ENCODE measurements around the gene ACP3.
"Not testable (repeated sequence)": the region's sequence is repeated elsewhere in the genome, so short reads cannot be mapped to it uniquely, and the experiment has no call there.

The ACP3 gene, protein sequence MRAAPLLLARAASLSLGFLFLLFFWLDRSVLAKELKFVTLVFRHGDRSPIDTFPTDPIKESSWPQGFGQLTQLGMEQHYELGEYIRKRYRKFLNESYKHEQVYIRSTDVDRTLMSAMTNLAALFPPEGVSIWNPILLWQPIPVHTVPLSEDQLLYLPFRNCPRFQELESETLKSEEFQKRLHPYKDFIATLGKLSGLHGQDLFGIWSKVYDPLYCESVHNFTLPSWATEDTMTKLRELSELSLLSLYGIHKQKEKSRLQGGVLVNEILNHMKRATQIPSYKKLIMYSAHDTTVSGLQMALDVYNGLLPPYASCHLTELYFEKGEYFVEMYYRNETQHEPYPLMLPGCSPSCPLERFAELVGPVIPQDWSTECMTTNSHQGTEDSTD

GRCh38 chr3:132317229-132317948, at the start of gene ACP3:
Gene ACP3 (plus strand): TSS chr3:132317407. CDS start chr3:132317457, 50 bp downstream.
- peak; percentile 89 for DNase-seq

DNA sequence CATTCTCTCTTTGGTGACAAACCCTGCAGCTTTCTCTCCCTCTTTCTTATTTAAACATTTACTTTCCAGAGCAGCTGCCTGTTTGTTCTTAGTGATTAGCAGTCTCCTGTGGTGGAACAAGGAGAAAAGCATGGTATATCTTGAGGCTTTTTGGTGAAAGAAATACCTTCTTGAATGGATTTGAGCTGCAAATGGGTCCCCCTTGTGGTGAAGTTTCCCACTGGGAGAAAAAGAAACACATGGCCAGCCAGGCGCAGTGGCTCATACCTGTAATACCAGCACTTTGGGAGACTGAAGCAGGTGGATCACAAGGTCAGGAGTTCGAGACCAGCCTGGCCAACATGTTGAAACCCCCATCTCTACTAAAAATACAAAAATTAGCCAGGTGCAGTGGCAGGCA, 48.3 kb upstream of the ACP3 start:
- no peak for DNase-seq

DNA sequence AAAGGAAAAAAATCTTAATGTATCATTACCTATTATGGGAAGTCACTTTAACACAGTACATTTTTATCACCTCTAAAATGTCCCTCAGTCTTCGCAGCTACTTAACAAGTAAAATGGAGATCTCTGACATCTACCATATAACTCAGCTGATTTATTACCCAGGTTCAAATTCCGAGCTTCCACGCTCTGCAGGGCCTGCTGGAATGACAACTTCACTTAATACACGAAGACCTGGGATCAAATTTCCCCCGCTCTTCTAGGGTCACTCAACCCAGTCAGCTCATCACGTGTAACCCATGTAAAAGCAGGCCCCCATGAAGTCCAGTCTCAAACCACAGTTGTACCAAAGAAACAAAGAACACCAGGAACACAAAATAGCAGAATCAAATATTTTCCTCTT, 44.2 kb upstream of the ACP3 start:
- no peak for DNase-seq

GRCh38 chr3:132276228-132276906, 40.8 kb upstream of the ACP3 start:
- no peak for DNase-seq

DNA sequence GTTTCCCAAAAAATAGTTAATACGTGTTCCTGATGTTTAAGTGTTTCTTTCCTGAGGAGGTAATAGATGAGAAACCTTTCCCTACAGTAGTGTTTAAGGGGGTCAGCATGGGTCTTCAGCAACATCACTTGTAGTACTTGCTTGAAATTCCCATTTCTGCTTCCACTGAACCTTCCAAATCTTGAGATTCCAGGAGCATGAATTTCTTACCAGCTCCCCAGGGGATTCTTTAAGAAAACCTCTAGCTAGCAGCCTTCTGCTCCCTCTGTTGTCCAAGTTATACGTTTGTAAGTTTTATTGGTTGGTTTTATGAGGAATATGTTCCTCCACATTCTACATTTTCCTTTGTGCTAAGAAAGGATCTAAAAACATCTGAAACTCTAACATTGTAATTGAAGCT, 38.2 kb upstream of the ACP3 start:
- DNase-seq, result no peak

GRCh38 chr3:132283440-132283839, 33.8 kb upstream of the ACP3 start:
- peak; percentile 96 for DNase-seq

GRCh38 chr3:132283916-132284405, 33.2 kb upstream of the ACP3 start:
- DNase-seq, result no peak

- no peak for DNase-seq
These were observed 32.2 kb upstream of the ACP3 start for GRCh38 chr3:132284781-132285619.

DNA sequence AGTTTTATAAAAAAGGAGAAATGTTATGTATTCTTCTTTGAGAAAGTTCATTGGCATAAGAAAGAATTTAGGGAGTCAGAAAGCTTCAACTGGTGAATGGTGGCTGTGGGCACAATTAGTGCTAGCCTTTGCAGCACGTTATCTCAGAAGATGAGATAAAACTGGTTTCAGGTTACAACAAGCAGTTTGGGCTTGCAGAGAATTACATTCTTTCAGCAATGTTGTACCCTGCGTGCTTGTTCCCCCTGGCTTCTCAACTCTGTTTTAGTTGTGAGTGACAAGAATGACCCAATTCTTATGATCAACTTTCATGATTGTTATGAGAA, 31.6 kb upstream of the ACP3 start:
- no peak for DNase-seq

DNA sequence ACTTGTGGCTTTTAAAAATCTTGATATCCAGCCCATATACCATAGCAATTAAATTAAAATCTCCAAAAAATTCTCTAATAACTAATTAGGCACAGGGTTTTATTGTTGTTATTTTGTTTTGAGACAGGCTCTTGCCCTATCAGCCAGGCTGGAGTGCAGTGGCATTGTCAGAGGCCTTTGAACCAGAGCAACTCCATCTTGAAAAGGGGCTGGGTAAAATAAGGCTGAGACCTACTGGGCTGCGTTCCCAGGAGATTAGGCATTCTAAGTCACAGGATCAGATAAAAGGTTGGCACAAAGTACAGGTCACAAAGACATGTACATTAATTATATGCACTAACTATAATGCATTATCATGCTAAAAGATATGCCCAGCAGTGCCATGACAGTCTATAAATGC, 31.2 kb upstream of the ACP3 start:
- no peak for DNase-seq

GRCh38 chr3:132288357-132288756, 28.9 kb upstream of the ACP3 start:
- no peak for DNase-seq

GRCh38 chr3:132289316-132289715, 27.9 kb upstream of the ACP3 start:
- no peak for DNase-seq

GRCh38 chr3:132290833-132291232, 26.4 kb upstream of the ACP3 start:
- peak; percentile 61 for DNase-seq

DNA sequence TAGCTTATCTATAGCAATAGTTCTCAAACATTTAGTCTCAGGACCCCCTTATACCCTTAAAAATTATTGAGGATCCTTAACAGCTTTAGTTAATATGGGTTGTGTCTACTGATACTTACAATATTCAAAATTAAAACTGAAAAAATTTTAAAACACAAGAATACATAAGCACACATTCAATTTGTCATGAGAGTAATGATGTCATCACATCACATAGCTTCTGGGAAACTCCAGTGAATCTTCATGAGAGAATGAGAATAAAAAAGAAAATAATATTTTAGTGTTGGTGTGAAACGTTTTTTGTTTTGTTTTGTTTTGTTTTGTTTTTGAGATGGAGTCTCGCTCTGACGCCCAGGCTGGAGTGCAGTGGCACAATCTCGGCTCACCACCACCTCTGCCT, 25.2 kb upstream of the ACP3 start:
- no peak for DNase-seq

DNA sequence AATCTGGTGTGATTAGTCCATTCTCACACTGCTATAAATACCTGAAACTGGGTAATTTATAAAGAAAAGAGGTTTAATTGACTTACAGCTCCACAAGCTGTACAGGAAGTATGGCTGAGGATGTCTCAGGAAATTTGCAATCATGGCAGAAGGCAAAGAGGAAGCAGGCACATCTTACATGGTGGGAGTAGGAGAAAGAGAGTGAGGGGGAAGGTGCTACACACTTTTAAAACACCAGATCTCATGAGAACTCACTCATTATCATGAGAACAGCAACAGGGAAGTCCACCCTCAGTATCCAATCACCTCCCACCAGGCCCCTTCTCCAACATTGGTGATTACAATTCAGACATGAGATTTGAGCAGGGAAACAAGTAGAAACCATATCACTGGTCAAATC, 24.0 kb upstream of the ACP3 start:
- DNase-seq, result no peak

- no peak for DNase-seq
These were observed 22.3 kb upstream of the ACP3 start for GRCh38 chr3:132294906-132295305.

DNA sequence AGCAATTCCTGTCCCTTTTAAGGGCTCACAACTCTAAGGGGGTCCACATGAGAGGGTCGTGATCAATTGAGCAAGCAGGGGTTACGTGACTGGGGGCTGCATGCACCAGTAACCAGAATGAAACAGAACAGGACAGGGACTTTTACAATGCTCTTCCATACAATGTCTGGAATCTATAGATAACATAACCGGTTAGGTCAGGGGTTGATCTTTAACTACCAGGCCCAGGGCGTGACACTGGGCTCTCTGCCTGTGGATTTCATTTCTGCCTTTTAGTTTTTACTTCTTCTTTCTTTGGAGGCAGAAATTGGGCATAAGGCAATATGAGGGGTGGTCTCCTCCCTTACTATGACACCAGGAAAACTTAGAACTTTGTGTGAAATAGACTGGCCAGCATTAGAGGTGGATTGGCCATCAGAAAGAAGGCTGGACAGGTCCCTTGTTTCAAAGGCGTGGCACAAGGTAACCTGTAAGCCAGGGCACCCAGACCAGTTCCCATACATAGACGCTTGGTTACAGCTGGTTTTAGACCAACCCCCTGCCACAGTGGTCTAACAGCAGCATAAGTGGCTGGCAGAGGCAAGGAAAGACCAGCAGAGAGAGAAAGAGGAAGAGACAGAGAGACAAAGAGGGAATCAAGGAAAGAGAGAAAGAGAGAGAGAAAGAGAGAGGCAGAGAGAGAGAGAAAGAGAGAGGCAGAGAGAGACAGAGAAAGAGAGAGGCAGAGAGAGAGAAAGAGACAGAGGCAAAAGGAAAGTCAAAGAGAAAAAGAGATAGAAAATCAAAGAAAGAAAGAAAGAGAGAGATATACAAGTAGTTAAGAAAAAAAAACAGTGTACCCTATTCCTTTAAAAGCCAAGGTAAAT, 13.6 kb upstream of the ACP3 start:
- not testable (repeated sequence) for DNase-seq

DNA sequence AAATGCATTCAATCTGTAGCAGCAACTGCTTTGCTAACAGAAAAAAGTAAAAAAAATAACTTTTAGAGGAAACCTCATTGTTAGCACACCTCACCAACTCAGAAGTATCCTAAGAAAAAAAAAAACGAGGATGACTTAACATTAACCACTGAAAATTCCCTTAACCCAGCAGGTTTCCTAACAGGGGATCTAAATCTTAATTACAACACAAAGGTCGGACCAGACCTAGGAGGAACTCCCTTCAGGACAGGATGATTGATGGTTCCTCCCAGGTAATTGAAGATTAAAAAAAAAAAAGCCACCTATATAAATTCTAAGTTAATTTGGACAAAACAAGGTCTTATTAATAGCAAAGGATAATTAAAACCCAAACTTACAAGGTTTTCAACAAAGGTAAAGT, 12.9 kb upstream of the ACP3 start:
- not testable (repeated sequence) for DNase-seq

GRCh38 chr3:132310057-132310456, 7.2 kb upstream of the ACP3 start:
- DNase-seq, result not testable (repeated sequence)

- no peak for DNase-seq
These were observed 5.9 kb upstream of the ACP3 start for GRCh38 chr3:132311316-132311715.

DNA sequence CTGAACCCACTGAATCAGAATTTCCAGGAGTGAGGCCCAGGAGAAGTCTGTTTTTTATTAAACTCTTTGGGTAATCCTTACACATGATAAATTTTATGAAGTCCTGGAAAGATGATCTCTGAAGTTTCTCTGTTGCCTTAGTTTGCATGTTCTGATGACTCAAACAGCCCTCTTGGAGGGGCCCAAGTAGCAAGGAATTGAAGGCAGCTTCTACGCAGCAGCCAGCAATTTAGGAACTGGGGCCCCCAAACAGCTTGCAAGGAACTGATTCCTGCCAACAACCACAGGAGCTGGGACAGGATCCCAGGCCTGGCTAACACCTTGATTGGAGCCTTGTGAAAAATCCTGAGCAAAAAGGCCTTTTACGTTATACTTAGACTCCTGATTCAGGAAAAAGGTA, 5.4 kb upstream of the ACP3 start:
- no peak for DNase-seq

DNA sequence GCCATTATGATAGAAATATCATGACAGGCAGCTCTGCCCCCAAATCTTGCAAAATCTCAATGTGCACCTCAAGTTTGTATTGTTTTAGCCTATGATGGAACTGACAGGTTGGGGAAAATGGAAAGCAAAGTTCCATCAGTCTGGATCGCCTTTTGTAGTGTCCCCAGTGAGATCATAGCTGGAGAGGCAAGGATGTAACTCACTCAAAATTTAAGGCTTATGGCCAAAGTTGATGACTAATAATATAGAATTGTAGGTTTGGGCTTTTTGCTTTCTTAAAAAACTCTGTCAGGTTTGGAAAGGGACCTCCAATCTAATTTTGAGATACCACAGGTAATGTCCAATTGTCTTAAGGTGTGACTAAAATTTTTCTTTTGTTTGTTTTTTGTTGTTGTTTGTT, 1.4 kb upstream of the ACP3 start:
- DNase-seq, result no peak

Measured in SIG-M5 (cell line).